ENCODE results near the gene SMAD3.

The SMAD3 gene

GRCh38 chr15:67091980-67092677, 26.7 kb downstream of the SMAD3 start:
- TF ChIP-seq CTCF (IDR thresholded peaks at IDR 0.05; ENCODE audit: insufficient read depth, low read length, poor library complexity, severe bottlenecking) = no peak
- Histone ChIP-seq H3K27me3 (replicated peaks; ENCODE audit: control insufficient read depth, insufficient read depth, low read length) (no peaks in the 10 kb centered on the region), H3K4me3 (replicated peaks; ENCODE audit: low read depth, low read length) (no peak overlapping the region), H3K36me3 (ENCODE audit: control insufficient read depth, insufficient read depth, low read length) (no peaks in the 10 kb centered on the region; the same call in 1 of the 2 replicates)
- DNase-seq (ENCODE audit: extremely low read depth, insufficient read length) = no peak

- H3K36me3 ChIP-seq (ENCODE audit: control insufficient read depth, insufficient read depth, low read length) = no peaks in the 10 kb centered on the region; the same call in 1 of the 2 replicates
- no peak for DNase-seq (ENCODE audit: extremely low read depth, insufficient read length)
- no peak overlapping the region for H3K4me3 ChIP-seq (replicated peaks; ENCODE audit: low read depth, low read length)
Observed at GRCh38 chr15:67092752-67093503, 27.5 kb downstream of the SMAD3 start.

GRCh38 chr15:67093504-67093862, 28.1 kb downstream of the SMAD3 start:
- H3K27me3 ChIP-seq (replicated peaks; ENCODE audit: control insufficient read depth, insufficient read depth, low read length) = no peaks in the 10 kb centered on the region
- no peak for TF ChIP-seq CTCF (IDR thresholded peaks at IDR 0.05; ENCODE audit: insufficient read depth, low read length, poor library complexity, severe bottlenecking)
- H3K4me3 ChIP-seq (replicated peaks; ENCODE audit: low read depth, low read length) = no peak overlapping the region
- H3K36me3 ChIP-seq (ENCODE audit: control insufficient read depth, insufficient read depth, low read length) = no peaks in the 10 kb centered on the region; the same call in 1 of the 2 replicates
- peak; percentile 52 for DNase-seq (ENCODE audit: extremely low read depth, insufficient read length)

More at GRCh38 chr15:67092752-67093503, 27.5 kb downstream of the SMAD3 start:
- H3K27me3 ChIP-seq (replicated peaks; ENCODE audit: control insufficient read depth, insufficient read depth, low read length) = no peaks in the 10 kb centered on the region
- no peak for TF ChIP-seq CTCF (IDR thresholded peaks at IDR 0.05; ENCODE audit: insufficient read depth, low read length, poor library complexity, severe bottlenecking)

- Histone ChIP-seq H3K27me3 (replicated peaks; ENCODE audit: control insufficient read depth, insufficient read depth, low read length) (no peaks in the 10 kb centered on the region), H3K4me3 (replicated peaks; ENCODE audit: low read depth, low read length) (no peak overlapping the region), H3K36me3 (ENCODE audit: control insufficient read depth, insufficient read depth, low read length) (no peaks in the 10 kb centered on the region; the same call in 1 of the 2 replicates)
- no peak for DNase-seq (ENCODE audit: extremely low read depth, insufficient read length)
- TF ChIP-seq CTCF (IDR thresholded peaks at IDR 0.05; ENCODE audit: insufficient read depth, low read length, poor library complexity, severe bottlenecking) = no peak
Observed at GRCh38 chr15:67094001-67094826, 28.8 kb downstream of the SMAD3 start.

GRCh38 chr15:67095912-67096311, 30.5 kb downstream of the SMAD3 start:
- TF ChIP-seq CTCF (IDR thresholded peaks at IDR 0.05; ENCODE audit: insufficient read depth, low read length, poor library complexity, severe bottlenecking) = no peak
- Histone ChIP-seq H3K27me3 (replicated peaks; ENCODE audit: control insufficient read depth, insufficient read depth, low read length) (no peaks in the 10 kb centered on the region), H3K4me3 (replicated peaks; ENCODE audit: low read depth, low read length) (no peak overlapping the region), H3K36me3 (ENCODE audit: control insufficient read depth, insufficient read depth, low read length) (no peaks in the 10 kb centered on the region; the same call in 1 of the 2 replicates)
- DNase-seq (ENCODE audit: extremely low read depth, insufficient read length) = no peak

Measured in GM06990 (cell line).